ENCODE results near the gene GBF1. TPM values are rescaled to one million over a fixed set of nuclear protein-coding genes. Genes with fewer than 3 reads are reported as not detected.

Gene GBF1
- total RNA-seq, 1 donor from 2014 or later = 46.4 TPM

DNA sequence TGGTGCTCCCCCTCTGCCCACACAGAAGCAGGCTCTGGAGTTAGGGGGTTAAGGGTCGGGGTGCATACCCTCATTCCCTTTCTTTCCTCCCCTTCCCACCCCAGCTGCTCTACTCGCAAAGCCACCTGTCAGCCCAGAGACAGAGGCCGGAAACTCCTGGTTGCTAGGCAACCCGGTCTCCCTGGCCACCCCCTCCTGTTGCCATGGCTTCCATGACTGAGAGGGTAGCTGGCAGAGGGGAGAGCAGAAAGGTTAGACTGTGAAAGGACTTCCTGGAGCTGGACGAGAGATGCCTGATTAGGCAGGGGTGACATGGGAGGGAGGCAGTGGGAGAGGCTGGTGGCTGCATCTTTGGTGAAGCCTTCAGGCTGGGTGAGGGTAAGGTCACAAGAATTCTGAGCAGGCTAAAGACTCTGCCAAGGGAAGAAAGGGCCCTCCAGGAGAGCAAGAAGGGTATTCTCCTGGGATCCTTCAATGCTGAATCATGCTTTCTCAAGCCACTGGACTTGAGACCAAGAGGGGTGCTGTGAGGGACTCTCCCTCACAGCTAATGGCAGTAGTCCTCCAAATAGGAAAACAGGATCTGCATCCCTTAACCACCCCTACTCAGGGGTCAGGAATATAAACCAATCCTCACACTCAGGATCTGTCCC, 167.8 kb downstream of the GBF1 start:
- intact Hi-C loops (cut with DNase I) = no loop called here
- DNase-seq (ENCODE audit: low spot score) = no peak

DNA sequence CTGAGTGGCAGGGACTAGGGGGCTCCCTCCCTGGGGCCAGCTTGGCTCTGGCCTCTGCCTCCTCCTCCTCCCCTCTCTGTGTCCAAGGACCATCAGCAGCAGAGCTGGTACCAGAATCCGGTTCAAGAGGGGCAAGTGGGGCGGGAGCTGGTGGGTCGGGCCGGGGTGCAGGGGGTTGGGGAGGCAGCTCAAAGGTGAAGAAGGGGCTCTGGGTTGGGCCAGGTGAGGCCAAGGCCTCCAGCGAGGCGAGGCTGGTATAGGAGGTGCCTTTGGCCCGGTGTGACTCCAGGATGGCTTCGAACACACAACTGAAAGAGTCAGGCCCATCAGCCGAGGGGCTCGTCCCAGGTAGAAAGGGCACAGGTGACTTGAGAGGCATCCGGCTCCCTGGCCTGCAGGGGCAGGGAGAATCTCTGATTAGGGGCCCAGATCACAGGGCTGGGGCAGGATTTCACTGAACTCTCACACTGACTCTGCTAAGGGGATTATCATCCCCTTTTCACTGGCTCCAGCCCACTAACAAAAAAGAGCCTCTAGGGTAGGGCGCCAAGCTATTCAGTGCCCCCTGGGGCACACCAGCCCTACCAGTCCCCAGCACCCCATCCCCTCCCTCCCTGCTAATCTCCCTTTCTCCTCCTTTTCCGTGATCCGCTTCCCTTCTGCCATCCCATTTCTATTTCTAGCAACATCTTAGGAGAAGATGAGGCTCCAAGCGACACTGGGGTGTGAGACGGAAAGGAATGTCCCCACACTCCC, 168.7 kb downstream of the GBF1 start:
- intact Hi-C loops (cut with DNase I) = no loop called here
- DNase-seq (ENCODE audit: low spot score) = no peak

GRCh38 chr10:102414749-102415148, 169.4 kb downstream of the GBF1 start:
- intact Hi-C loops (cut with DNase I) = no loop called here
- no peak for DNase-seq (ENCODE audit: low spot score)

GRCh38 chr10:102416283-102416682, 171.0 kb downstream of the GBF1 start:
- intact Hi-C loops (cut with DNase I) = no loop called here
- no peak for DNase-seq (ENCODE audit: low spot score)

GRCh38 chr10:102416695-102417094, 171.4 kb downstream of the GBF1 start:
- intact Hi-C loops (cut with DNase I) = no loop called here
- no peak for DNase-seq (ENCODE audit: low spot score)

DNA sequence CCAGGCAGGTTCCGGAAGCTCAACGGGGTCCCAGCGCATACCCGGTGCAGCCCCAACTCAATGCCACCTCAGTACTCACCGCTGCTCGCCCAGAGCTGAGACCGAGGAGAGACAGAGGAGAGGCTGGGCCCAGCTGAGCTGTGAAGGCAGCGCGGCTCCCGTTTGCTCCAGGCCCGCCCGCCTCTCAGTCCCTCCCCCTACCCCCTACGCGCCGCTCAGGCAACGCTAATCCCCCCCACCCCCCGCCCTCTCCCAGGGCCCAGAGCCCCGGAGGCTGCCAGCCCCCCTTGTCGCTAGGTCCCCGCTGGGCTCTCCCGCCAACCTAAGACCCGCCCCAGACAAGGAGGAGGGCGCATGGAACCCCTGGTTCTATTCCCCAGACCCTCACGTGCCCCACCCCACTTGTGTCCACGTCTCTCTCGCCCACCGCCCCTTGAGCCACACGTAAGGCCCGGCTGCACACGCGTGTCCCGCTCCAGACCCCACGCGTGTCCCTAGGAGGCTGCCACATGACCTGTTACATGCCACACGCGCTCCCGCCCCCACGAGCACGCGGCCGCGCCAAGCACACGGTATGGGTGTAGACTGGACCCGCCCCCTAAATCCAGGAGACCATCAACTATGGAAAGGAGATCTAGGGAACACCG, 173.4 kb downstream of the GBF1 start, which contains the start of gene PSD:
Gene PSD, minus strand, starts transcription at position 164 of the 647 bp plus-strand sequence. CDS start 1,747 bp downstream, outside the sequence.
- intact Hi-C loops (cut with DNase I) = no loop called here
- DNase-seq (ENCODE audit: low spot score) = no peak

DNA sequence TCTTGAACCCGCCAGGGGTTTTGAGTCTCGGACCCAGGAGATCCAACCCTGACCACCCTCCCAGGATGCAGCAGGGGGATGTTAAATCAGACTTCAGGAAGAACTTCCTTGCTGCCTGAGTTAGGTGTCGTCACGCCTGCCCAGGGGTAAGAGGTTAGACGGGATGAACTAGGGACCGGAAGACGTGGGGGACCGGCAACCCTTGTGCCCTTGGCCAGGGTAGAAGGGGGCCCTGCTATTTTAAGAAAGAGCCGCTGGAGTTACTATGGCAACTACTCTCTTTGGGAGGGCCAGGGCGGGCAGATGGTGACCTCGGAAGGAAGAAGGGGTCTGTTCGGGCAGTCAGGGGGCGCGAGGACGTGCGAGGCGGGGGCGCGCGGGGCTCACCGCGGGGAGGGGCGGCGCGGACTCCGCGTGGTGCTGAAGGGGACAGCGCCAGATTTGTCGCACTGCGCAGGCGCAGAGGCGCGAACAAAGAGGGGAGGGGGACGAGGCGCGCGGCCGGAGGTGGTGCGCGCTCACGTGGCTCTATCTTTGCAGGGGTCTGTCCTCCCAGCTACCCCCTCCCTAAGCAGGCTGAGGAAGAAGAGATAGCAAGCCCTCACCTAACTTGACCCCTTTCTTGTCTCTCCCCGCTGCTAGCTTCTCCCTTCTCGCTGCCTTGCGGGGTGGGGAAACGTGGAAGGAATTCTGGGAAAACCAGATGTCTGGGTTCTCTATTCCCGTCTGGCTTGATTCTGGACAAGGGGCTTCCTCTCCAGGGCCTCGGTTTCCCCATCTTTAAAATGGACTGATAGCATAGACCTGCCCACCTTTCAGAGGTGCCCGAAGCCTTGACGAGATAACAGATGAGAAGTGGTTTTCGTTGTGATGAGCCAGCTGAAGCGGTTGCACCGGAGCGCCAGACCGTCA, 174.2 kb downstream of the GBF1 start:
- intact Hi-C loops (cut with DNase I) = loop anchor here (2.0 to 5.0 kb wide), 3 partner anchors 25 to 267 kb away; partner anchors contain the start of genes ACTR1A, NFKB2, NOLC1 and SUFU
- DNase-seq (ENCODE audit: low spot score) = peak; percentile 89

- intact Hi-C loops (cut with DNase I) = loop anchor here (2.0 to 5.0 kb wide), 3 partner anchors 25 to 268 kb away; partner anchors contain the start of genes ACTR1A, NFKB2, NOLC1 and SUFU
- DNase-seq (ENCODE audit: low spot score) = no peak
These were observed 174.9 kb downstream of the GBF1 start for GRCh38 chr10:102420181-102420713.

- DNase-seq (ENCODE audit: low spot score) = peak; percentile 98
- intact Hi-C loops (cut with DNase I) = loop anchor here (2.0 to 5.0 kb wide), 3 partner anchors 26 to 269 kb away; partner anchors contain the start of genes ACTR1A, NFKB2, NOLC1 and SUFU
These were observed 175.6 kb downstream of the GBF1 start, which contains the start of gene FBXL15 for GRCh38 chr10:102420714-102421506. Gene FBXL15 (plus strand): TSS chr10:102420836. CDS start chr10:102421130, 294 bp downstream.

- DNase-seq (ENCODE audit: low spot score) = no peak
- intact Hi-C loops (cut with DNase I) = loop anchor here (2.0 to 5.0 kb wide), 3 partner anchors 27 to 269 kb away; partner anchors contain the start of genes ACTR1A, NFKB2, NOLC1 and SUFU
These were observed 176.1 kb downstream of the GBF1 start for GRCh38 chr10:102421507-102421756.

DNA sequence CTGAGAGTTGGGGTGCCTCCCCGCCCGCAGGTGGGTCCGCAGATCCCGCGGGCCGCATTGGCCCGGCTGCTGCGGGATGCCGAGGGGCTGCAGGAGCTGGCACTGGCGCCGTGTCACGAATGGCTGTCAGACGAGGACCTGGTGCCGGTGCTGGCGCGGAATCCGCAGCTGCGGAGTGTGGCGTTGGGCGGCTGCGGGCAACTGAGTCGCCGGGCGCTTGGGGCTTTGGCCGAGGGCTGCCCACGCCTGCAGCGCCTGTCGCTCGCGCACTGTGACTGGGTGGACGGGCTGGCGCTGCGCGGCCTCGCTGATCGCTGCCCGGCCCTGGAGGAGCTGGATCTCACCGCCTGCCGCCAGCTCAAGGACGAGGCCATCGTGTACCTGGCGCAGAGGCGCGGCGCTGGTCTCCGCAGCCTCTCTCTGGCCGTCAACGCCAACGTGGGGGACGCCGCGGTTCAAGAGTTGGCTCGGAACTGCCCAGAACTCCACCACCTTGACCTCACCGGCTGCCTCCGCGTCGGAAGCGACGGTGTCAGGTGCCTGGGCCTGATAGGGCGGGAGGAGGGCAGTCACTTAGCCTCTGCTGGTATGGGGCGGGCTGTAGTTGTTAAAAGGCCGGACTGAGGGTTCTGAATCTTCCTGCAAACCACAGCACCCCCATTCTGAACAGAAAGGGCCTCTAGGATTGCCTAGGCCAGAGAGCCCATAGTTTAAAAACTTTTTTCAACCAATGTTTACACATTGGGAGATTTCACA, 176.6 kb downstream of the GBF1 start:
- intact Hi-C loops (cut with DNase I) = loop anchor here (1.0 to 5.0 kb wide), 4 partner anchors 10 to 270 kb away; partner anchors contain the start of genes ACTR1A, CUEDC2, NFKB2 and NOLC1
- no peak for DNase-seq (ENCODE audit: low spot score)

- intact Hi-C loops (cut with DNase I) = loop anchor here (1.0 to 5.0 kb wide), 3 partner anchors 10 to 270 kb away; partner anchors contain the start of genes ACTR1A, CUEDC2, NOLC1 and SUFU
- peak; percentile 94 for DNase-seq (ENCODE audit: low spot score)
These were observed 177.3 kb downstream of the GBF1 start for GRCh38 chr10:102422545-102423129.

DNA sequence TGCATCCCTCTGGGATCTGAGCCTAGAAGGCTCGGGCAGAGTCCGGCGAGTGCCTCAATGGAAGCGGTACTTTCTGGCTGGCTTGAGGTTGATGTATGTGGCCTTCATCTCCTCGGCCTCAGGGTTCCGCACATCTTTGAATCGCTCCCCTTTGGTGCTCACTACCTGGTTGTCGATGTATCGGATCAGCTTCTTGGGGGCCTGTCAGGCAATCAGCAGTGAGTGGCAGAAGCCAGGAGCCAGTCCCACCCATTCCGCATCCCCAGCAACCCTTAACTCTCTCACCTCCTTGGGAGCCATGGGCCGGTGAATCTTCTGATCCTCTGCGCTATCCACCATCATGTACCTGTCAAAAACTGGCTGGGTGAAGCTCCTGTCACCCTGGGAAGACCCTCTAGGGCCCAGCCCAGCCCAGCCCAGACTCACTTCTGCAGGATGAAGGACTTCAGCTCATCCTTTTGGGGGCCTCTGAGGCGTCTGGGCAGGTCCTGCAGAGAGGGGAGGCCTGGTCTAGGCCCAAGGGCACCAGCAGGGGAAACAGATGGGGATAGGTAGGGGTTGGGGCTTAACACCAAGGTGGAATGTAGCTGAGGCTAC, 178.1 kb downstream of the GBF1 start:
- intact Hi-C loops (cut with DNase I) = loop anchor here (5.0 kb wide), 2 partner anchors 79 to 271 kb away; partner anchors contain the start of genes ACTR1A, NOLC1 and SUFU
- DNase-seq (ENCODE audit: low spot score) = no peak

GRCh38 chr10:102424145-102424544, 178.8 kb downstream of the GBF1 start:
- no peak for DNase-seq (ENCODE audit: low spot score)
- intact Hi-C loops (cut with DNase I) = loop anchor here (5.0 kb wide), 2 partner anchors 78 to 272 kb away; partner anchors contain the start of genes ACTR1A, NOLC1 and SUFU

GRCh38 chr10:102424916-102425315, 179.6 kb downstream of the GBF1 start:
- intact Hi-C loops (cut with DNase I) = loop anchor here (5.0 kb wide), 2 partner anchors 77 to 273 kb away; partner anchors contain the start of genes ACTR1A, NOLC1 and SUFU
- no peak for DNase-seq (ENCODE audit: low spot score)

DNA sequence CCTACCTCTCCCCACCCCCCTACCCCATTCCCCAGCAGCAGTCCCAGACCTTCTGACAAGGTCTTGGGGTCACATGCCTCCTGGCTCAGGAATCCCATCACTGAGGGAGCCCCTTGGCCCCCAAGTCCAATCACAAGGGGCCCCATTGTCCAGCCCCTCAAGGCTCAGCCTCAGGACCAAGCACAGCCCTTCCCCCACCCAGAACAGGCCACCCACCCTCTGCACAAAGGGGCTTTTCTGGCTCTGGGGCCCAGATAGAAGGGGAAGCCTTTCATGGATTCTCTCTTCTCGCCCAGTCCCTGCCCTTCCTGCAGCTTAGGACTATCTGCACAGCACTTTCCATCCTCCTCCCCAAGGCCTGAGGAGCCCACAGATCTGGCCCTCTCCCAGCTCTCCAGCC, 180.1 kb downstream of the GBF1 start:
- no peak for DNase-seq (ENCODE audit: low spot score)
- intact Hi-C loops (cut with DNase I) = no loop called here

All from cardiac septum (tissue), 1 donor.